HCT116 (cell line): ENCODE data around the gene NT5E. TPM values are rescaled to one million over a fixed set of nuclear protein-coding genes. Genes with fewer than 3 reads are reported as not detected.

Source experiments
- ATAC-seq: fragments of 200-7000 bp; cut with Tn5 transposase; 2 replicates; pipeline ENCODE4 v1.9.1; 2020; ENCODE audit warnings: mild to moderate bottlenecking, moderate library complexity
- BruUV-seq: library from RNA; stranded (reverse); fragments of 400-500 nt; replicated peaks from 2 replicates; lab custom pipeline; 2021; lab: Mats Ljungman, UMichigan
- CTCF ChIA-PET: fragments of 300-600 bp; sonication (Branson Sonifier 250); formaldehyde crosslinking; loops from one replicate; lab custom pipeline; 2021; ENCODE audit warnings: antibody characterized with exemption; lab: Charles Lee
- POLR2A ChIA-PET: fragments of 300-600, 350-600 bp; sonication (Branson Sonifier 250); formaldehyde crosslinking; loops from one replicate; lab custom pipeline; 2021; ENCODE audit warnings: antibody characterized with exemption; lab: Charles Lee
- RAD21 ChIA-PET, 2 experiments: fragments of 300-600 bp; sonication (Branson Sonifier 250); formaldehyde crosslinking; loops; one replicate each; lab custom pipeline; 2023; ENCODE audit warnings: low total read pairs in 2 of 2; ENCODE audit not compliant: uncharacterized antibody in 2 of 2, unreplicated experiment in 2 of 2, low non-redundant PET in 1 of 2; lab: Charles Lee
- DNase-seq: peaks from one replicate; pipeline ENCODE4 v3.0.0-alpha.2; 2010; ENCODE audit warnings: low read depth, low spot score
- H2AFZ ChIP-seq: fragments of 200-600 bp; shearing (Covaris generic), sonication (generic); 2 replicates; pipeline ENCODE4 v1.6.1; 2017; ENCODE audit warnings: low read depth, mixed run types, mixed read lengths, antibody characterized with exemption, low read length; ENCODE audit not compliant: poor library complexity, severe bottlenecking
- H3K27ac ChIP-seq: 2 replicates; pipeline ENCODE4 v1.5.1; 2012; ENCODE audit warnings: low read depth, low read length
- H3K27me3 ChIP-seq: fragments of 200-600 bp; sonication (generic); 2 replicates; pipeline ENCODE4 v1.6.1; 2016; ENCODE audit warnings: mixed run types, low read length, mixed read lengths; ENCODE audit not compliant: insufficient read depth
- H3K36me3 ChIP-seq, 2 experiments: fragments of 200-500 bp in 1 of 2; fragments of 200-600 bp in 1 of 2; sonication (Bioruptor generic) in 1 of 2; sonication (generic) in 1 of 2; 2 replicates each; pipeline versions ENCODE4 v1.5.1 to v1.6.1; 2014 to 2016; ENCODE audit warnings: low read length in 2 of 2, inconsistent platforms in 1 of 2, mixed read lengths in 1 of 2, mixed run types in 1 of 2; ENCODE audit not compliant: insufficient read depth in 2 of 2, control insufficient read depth in 1 of 2
- H3K4me1 ChIP-seq, 2 experiments: fragments of 200-600 bp in 1 of 2; sonication (generic) in 1 of 2; 2 replicates each; pipeline versions ENCODE4 v1.5.1 to v1.6.1; 2012 to 2017; ENCODE audit warnings: low read length in 2 of 2, inconsistent platforms in 1 of 2, mild to moderate bottlenecking in 1 of 2, mixed read lengths in 1 of 2, mixed run types in 1 of 2, moderate library complexity in 1 of 2; ENCODE audit not compliant: insufficient read depth in 2 of 2, control insufficient read depth in 1 of 2
- H3K4me2 ChIP-seq: fragments of 200-600 bp; sonication (generic); 2 replicates; pipeline ENCODE4 v1.6.1; 2017; ENCODE audit warnings: mixed run types, low read length, mixed read lengths
- H3K4me3 ChIP-seq, 2 experiments: fragments of 200-600 bp in 1 of 2; sonication (generic) in 1 of 2; replicated peaks in 1 of 2; 2 replicates each; pipeline ENCODE4 v1.5.1; 2011 to 2016; ENCODE audit warnings: low read length in 2 of 2, control low read depth in 1 of 2, low read depth in 1 of 2, mild to moderate bottlenecking in 1 of 2, mixed read lengths in 1 of 2, mixed run types in 1 of 2
- H3K79me2 ChIP-seq: fragments of 200-600 bp; sonication (generic); 2 replicates; pipeline ENCODE4 v1.6.1; 2017; ENCODE audit warnings: mild to moderate bottlenecking, mixed run types, low read length, moderate library complexity, mixed read lengths; ENCODE audit not compliant: insufficient read depth
- H3K9ac ChIP-seq: fragments of 200-600 bp; sonication (generic); 2 replicates; pipeline ENCODE4 v1.6.1; 2016; ENCODE audit warnings: low read length, mixed read lengths
- H3K9me2 ChIP-seq: fragments of 200-600 bp; sonication (generic), shearing (Covaris generic); 2 replicates; pipeline ENCODE4 v1.6.1; 2017; ENCODE audit warnings: mixed run types, mild to moderate bottlenecking, moderate library complexity; ENCODE audit not compliant: insufficient read depth
- H3K9me3 ChIP-seq, 2 experiments: fragments of 200-500 bp in 1 of 2; fragments of 200-600 bp in 1 of 2; sonication (Bioruptor generic) in 1 of 2; sonication (generic) in 1 of 2; 2 replicates each; pipeline ENCODE4 v1.6.1; 2014 to 2017; ENCODE audit warnings: low read length in 2 of 2, mixed read lengths in 2 of 2, inconsistent platforms in 1 of 2, low read depth in 1 of 2, mild to moderate bottlenecking in 1 of 2, mixed run types in 1 of 2, moderate library complexity in 1 of 2; ENCODE audit not compliant: control insufficient read depth in 1 of 2, insufficient read depth in 1 of 2
- H4K20me1 ChIP-seq: fragments of 200-600 bp; sonication (generic), shearing (Covaris generic); 2 replicates; pipeline ENCODE4 v1.6.1; 2017; ENCODE audit warnings: mixed run types, mild to moderate bottlenecking, moderate library complexity; ENCODE audit not compliant: insufficient read depth
- CEBPB ChIP-seq: IDR thresholded peaks from 2 replicates; pipeline ENCODE4 v1.6.1; 2012; ENCODE audit warnings: low read depth
- EGR1 ChIP-seq: IDR thresholded peaks from 2 replicates; pipeline ENCODE4 v1.6.1; 2012; ENCODE audit warnings: low read depth
- JUND ChIP-seq: IDR thresholded peaks from 2 replicates; pipeline ENCODE4 v1.6.1; 2012
- POLR2AphosphoS5 ChIP-seq: IDR thresholded peaks from 2 replicates; pipeline ENCODE4 v1.6.1; 2011; ENCODE audit warnings: mild to moderate bottlenecking, low read depth, low read length, moderate library complexity
- ZNF274 ChIP-seq: fragments of 200-500 bp; sonication (Bioruptor generic); IDR thresholded peaks from 2 replicates; pipeline ENCODE4 v1.6.1; 2014; ENCODE audit warnings: mild to moderate bottlenecking, low read depth, low read length, inconsistent platforms
- intact Hi-C: fragments of 100-400 bp; cut with micrococcal nuclease; formaldehyde crosslinking; loops from 2 replicates; pipeline ENCODE4 v1.10.0; 2022
- total RNA-seq: library from RNA; stranded (reverse); gene quantifications from one replicate; pipeline ENCODE4 v1.2.1, GENCODE V29; 2021; ENCODE audit not compliant: unreplicated experiment
- TF ChIP-seq, protein P1 (sequence below): IDR thresholded peaks from 2 replicates; pipeline ENCODE4 v1.6.1; 2012

Gene NT5E
- total RNA-seq, 1 experiment from 2014 or later, result 68.2 TPM

DNA sequence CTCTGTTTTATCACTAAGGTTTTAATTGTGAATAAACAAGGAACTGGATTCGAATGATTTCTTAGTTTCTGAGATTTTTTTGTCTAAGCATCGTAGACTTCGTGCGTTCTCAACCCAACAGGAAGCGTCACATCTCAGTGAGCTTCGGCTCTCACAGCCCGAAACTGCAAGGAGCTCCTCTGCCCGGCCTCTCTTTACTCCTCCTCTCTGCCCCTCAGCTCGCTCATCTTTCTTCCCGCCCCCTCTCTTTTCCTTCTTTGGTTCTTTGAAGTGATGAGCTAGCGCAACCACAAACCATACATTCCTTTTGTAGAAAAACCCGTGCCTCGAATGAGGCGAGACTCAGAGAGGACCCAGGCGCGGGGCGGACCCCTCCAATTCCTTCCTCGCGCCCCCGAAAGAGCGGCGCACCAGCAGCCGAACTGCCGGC, 480 bp upstream of the NT5E start:
- Histone ChIP-seq H3K4me1 (peaks cover 20 to 50% of the 10 kb centered on the region in 2 experiments; a peak in 3 of 4 replicates), H3K27ac (peak overlapping the region; percentile 70), H3K27me3 (no peaks in the 10 kb centered on the region), H3K79me2 (peaks cover 46% of the 10 kb centered on the region), H3K4me2 (peak overlapping the region; percentile 82), H2AFZ (no peak overlapping the region), H4K20me1 (no peaks in the 10 kb centered on the region), H3K9ac (peak overlapping the region; percentile 90), H3K36me3 (peaks cover 0 to 16% of the 10 kb centered on the region in 2 experiments; a peak in 2 of 4 replicates), H3K9me3 (no peaks in the 10 kb centered on the region), H3K4me3 (peak overlapping the region; percentile 86 to 92), H3K9me2 (no peaks in the 10 kb centered on the region)
- peak; percentile 43 for ATAC-seq
- TF ChIP-seq CEBPB (no peak), EGR1 (0 out of 2 replicates have a peak, but pooled peaks have one; percentile 33)
- TF ChIP-seq, protein P1, sequence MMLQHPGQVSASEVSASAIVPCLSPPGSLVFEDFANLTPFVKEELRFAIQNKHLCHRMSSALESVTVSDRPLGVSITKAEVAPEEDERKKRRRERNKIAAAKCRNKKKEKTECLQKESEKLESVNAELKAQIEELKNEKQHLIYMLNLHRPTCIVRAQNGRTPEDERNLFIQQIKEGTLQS, result no peak
- CTCF ChIA-PET, result interaction anchor here (0.6 to 0.9 kb wide), 2 partner anchors 62 to 95 kb away, joined by 3 read pairs; no protein-coding TSS in a partner anchor
- intact Hi-C loops, result no loop called here
- no peak for DNase-seq
- TSS peak; percentile 61 for BruUV-seq
- POLR2A ChIA-PET, result interaction anchor here (0.6 to 4.9 kb wide), 14 partner anchors 8 to 194 kb away, joined by 3 to 45 read pairs (median 5); partner anchors contain the start of gene SYNCRIP
- RAD21 ChIA-PET, result interaction anchor here (0.7 to 1.3 kb wide), 6 partner anchors 15 to 95 kb away, joined by 3 to 7 read pairs (median 4); no protein-coding TSS in a partner anchor

GRCh38 chr6:85451565-85452306, 1.9 kb downstream of the NT5E start:
- H3K27ac ChIP-seq, result no peak overlapping the region
- CTCF ChIA-PET, result interaction anchor here (1.6 to 3.3 kb wide), 2 partner anchors 32 to 97 kb away, joined by 4 to 9 read pairs; no protein-coding TSS in a partner anchor
- peak overlapping the region; percentile 86 to 92 for H3K4me3 ChIP-seq

More at GRCh38 chr6:85451565-85452306, 1.9 kb downstream of the NT5E start:
- Histone ChIP-seq H3K9ac (peak overlapping the region; percentile 90), H3K4me1 (peaks cover 20 to 74% of the 10 kb centered on the region in 2 experiments; a peak in 3 of 4 replicates), H3K36me3 (peaks cover 0 to 16% of the 10 kb centered on the region in 2 experiments; a peak in 2 of 4 replicates), H3K9me3 (no peaks in the 10 kb centered on the region), H3K27me3 (no peaks in the 10 kb centered on the region), H3K4me2 (peak overlapping the region; percentile 82), H2AFZ (no peak overlapping the region), H3K79me2 (peaks cover 68% of the 10 kb centered on the region), H4K20me1 (no peaks in the 10 kb centered on the region), H3K9me2 (no peaks in the 10 kb centered on the region)
- TF ChIP-seq POLR2AphosphoS5, result peak; percentile 57
- TF ChIP-seq JUND, result 0 out of 2 replicates have a peak, but pooled peaks have one; percentile 11
- TF ChIP-seq ZNF274, result no peak
- intact Hi-C loops, result loop anchor here (2.0 kb wide), 1 partner anchor 31 kb away; no protein-coding TSS in a partner anchor
- ATAC-seq, result no peak
- TSS peak; percentile 48 for BruUV-seq
- POLR2A ChIA-PET, result interaction anchor here (0.5 to 4.9 kb wide), 6 partner anchors 10 to 141 kb away, joined by 3 to 45 read pairs (median 3); no protein-coding TSS in a partner anchor
- RAD21 ChIA-PET, result no interaction called here
- DNase-seq, result no peak
